Activated CD4-positive, CD25-positive, alpha-beta regulatory T cell treated with anti-CD3 and anti-CD28 coated beads, Interleukin-2, amount 50 U/mL, for 72 hours (primary cell): ENCODE data around the gene PCSK5.

ENCODE experiments used
- DNase-seq: peaks from one replicate; pipeline ENCODE4 v3.0.0; 2021

PCSK5 gene

GRCh38 chr9:76213751-76214150, 323.3 kb downstream of the PCSK5 start:
- DNase-seq, result no peak

DNA sequence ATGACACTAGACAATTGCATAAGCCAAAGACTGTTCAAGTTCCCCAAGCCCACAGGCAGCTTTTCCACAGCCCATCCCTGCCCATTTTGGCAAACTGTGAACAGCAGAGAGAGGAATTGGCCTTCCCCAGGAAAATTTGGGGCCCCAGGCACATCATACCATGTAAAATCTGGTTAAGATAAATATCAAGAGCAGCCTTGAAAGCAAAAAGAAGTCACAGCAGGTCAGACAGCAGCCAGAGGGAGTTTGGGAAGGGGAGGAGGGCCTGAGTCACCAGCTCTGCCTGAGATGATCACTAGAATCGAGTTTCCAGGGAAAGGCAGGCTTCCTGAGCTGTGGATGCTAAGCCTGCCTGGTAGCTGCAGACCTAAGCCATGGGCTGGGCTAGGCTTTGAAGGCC, 324.6 kb downstream of the PCSK5 start:
- no peak for DNase-seq

DNA sequence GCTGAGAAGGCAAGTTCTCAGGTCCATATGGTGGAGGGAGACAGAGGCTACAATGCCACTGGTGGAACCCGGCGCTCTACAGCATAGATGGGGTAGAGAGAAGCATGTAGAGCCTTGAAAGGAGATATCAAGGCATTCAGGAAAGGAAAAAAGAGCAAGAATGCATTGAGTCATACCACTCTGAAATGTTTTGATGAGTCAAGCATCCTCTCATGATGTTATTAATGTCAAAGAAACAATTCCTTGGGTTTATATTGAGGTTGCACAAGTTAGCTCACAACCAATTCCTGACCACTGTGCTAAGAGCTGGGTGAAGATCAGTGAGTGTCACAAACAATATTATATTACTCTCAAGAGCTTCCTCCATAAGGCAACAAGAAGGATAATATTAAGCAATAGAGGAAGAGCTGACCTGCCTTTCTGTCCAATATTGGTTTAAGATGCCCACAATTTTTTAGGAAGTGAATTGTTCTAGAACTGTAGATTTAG, 325.7 kb downstream of the PCSK5 start:
- no peak for DNase-seq

DNA sequence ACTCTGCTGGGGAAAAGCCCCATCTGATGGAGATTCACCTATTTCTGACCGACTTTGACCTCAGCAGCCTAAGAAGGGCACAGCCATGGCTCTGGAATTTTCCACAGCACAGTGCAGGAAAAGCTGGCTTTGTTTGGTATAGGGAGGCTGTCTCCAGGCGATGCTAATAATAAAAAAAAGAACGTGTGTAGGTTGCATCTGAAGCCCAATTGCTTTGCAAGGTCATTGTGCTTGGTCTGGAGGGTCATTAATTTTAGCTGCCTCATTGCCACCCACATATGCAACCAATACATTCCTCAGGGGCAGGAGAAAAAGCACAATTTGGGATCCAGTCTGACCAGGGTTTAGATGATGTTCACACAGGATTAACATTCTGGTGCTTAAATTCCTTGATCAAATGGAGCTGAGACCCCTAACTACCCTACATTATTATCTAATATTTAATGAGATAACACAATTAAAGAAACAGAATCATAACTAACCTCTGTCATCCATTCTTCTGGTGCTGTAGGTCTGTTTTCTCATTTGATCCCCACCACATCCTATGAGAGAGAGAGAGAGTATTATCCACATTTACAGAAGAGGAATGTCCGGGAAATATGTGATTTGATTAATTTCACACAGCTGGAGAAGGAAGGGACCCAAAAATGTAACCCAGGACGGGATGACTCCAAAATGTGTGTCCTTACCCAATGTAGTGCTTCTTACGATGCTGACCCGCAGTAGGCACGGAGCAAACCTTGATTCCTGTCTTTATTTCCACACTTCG, 327.8 kb downstream of the PCSK5 start:
- no peak for DNase-seq

DNA sequence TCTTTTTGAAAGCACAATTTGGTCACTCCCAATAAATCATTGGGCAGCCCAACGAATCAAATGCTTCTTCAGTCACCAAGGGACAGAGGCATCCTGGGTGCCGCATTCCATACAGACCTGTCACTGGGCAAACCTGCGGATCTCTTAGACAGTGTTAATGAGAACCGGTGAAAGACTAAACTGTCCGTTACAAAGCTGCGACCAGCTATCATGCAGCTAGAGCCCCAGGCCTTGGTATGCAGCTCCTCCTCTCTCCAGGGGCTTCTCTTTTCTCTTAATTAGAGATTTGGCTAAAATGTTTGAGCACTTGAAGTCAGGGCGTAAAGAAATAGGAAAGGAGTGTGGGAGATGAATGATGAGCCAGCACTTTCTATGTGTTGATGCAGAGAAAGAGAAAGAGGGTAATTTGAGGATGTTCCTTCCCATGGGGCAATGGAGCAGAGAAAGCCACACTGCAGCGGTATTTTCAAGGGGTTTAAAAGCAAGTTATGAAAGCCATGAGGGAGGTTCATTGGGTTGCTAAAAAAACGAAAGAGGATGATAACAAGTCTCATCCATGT, 328.5 kb downstream of the PCSK5 start:
- DNase-seq, result no peak

DNA sequence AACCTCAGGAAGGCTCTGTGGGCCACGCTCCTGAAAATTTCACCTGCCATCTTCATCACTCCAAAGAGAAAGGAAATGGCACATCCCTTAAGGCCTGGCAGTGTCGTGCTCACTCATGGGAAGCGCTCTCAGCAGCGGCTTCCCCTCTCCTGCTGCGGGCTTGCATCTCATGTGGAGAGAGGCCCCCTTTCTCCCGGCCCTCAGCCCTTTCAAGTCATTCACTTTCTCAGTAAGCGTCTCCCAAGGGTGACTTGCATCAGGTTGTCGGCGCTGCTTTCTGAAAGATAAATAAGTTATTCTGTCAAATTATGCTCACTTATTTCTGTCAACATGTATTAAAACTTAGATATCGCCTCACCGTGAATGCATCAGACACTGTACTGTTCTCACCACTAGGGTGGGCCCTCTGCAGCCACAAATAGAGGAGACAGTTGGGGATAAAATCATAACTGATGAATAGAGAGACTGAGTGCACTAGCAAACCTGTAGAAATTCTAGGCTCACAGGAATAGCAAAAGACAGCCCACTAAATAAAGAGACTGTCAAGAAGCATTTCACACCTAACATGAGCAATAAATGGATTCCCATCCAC, 329.2 kb downstream of the PCSK5 start:
- no peak for DNase-seq

DNA sequence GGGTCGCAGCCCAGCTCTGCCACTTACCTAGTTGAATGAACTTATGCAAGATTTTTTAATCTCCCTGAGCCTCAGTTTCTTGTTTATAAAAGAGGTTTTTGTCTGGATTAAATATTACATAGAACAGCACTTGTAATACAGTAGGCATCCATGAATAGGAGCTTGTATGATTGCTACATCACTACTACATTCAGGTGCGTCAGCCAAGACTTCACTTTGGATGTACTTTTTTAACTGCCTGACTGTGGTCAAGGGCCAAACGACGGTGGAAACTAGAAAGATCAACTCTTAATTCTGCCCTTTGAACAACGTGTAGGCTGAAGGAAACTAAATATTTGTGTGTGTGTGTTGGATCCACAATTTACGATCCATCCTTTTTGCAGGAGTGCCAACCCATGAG, 330.9 kb downstream of the PCSK5 start:
- no peak for DNase-seq

GRCh38 chr9:76223749-76224340, 333.4 kb downstream of the PCSK5 start:
- no peak for DNase-seq

- no peak for DNase-seq
Observed at GRCh38 chr9:76227156-76227555, 336.7 kb downstream of the PCSK5 start.

GRCh38 chr9:76231001-76231400, 340.5 kb downstream of the PCSK5 start:
- no peak for DNase-seq

DNA sequence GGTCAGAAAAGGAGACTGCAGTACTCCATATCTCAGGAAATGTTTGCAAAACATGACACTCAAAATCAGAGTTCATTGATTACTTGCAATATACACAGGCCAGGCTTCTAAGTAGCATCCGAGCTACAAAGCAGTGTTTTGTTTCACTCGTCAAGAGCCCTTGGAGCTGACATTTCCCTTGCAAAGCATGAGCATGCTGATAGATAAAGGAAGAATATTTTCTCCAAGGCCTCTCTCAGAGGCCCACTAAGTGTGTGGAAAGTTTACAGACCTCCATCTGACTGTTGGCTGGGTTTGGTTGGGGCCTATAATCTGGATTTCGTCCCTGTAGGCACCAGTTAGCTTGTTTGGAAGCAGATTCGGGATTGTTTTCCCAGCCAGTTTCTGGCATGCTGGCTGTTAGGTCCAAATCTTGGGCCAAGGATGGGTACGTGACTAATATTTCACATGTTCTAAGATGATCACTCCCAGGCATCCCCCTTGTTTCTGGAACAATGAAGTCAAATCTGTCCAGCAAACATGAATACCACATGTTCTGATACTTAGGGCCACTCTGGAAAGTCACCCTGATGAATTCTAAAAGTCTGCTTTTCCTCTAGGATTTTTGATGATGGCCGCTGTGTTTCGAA, 342.5 kb downstream of the PCSK5 start:
- no peak for DNase-seq

DNA sequence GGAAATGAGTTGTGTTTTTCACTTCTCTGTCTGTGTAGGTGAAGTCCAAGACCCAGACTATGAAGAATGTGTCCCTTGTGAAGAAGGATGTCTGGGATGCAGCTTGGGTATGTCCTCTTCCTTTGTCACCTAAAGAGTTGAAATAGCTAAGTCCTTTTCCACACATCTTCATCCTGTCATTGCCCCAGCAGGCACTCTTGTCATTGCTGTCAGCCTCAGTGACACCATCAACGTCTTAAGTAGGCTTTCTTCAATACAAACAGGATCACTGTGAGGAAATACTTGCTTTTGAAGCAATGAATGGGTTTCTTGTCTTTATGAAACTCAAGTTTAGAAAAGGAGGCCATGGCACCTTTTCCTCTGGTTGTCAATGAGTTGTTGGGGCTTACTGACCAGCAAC, 350.1 kb downstream of the PCSK5 start:
- DNase-seq, result no peak

- no peak for DNase-seq
Observed at GRCh38 chr9:76245518-76245917, 355.0 kb downstream of the PCSK5 start.

DNA sequence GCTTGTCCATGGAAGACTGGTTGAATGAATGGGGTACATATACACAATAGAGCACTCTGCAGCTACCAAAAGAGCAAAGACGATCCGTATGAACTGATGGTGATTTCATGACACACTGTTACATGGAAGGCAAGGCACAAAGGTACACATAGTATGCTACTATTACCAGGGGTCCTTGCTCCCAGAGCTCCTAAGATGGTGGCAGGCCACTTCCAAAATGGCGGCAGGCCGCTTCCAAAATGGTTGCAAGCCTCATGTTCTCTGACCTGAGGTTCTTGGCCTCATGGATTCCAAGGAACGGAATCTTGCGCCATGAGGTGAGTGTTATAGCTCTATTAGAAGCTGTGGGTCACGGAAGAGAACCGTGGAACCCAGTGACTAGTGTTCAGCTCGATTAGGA, 356.2 kb downstream of the PCSK5 start:
- DNase-seq, result no peak

DNA sequence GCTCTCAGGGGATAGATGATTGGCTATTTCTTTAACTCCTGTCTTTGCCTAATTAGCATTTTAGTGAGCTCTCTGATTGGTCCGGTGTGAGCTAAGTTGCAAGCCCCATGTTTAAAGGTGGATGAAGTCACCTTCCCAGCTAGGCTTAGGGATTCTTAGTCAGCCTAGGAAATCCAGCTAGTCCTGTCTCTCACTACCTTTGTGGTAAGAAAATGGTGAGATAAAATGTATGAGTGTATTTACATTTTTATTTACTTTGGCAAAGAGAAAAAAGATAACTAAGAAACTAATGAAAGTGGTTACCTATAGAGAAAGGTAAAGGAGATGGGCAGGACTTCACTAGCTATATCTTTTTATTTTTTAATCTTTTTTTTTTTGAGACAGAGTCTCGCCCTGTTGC, 357.0 kb downstream of the PCSK5 start:
- no peak for DNase-seq

- no peak for DNase-seq
Observed at GRCh38 chr9:76249309-76249708, 358.8 kb downstream of the PCSK5 start.

DNA sequence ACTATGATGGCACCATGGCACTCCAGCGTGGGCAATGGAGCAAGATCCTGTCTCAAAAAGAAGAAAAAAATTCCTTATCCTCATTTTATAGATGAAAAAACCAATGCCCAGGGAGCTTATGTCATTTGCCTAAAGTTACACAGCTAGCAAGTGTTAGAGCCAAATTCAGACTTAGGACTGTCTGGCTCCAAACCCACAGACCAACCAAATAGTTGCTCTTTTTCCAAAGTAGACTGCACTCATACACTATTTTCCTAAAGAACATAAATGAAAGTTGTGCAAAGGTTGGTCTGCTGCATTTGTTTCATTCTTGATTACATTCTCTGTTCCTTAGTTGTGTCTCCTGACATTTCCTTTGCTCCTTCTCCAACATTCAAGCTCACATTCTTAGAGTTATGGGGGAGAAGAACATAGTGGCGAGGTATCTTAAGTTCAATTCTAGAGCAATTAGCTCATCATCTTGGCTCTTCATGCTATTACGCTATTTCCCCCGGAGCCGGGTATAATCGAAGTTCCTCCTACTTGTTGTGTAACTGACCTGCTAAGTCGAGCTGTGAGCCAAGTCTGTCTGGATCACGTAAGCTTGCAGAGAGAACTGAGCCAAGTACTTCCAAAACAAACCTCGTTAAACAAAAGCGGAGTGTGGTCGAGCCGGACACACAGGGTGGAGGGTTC, 365.4 kb downstream of the PCSK5 start:
- no peak for DNase-seq

DNA sequence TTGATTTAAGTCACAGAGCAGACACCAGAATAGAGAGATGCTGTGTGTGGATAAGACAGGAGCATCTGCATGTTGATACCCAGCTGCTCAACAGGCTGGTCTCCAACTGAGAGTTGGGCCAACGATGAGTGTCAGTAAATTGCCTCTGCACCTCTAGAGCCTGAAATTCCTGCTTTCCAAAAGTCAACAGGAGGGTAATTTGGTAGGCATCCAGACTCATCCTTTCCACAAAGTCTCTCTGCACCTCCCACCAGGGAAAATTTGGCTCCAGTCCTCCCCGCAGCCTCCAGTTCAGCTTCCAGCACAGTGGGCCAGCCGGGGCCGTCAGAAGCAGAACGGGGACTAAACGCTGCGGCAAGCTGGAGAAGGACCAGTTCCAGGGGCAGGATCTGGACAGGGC, 366.8 kb downstream of the PCSK5 start:
- no peak for DNase-seq

GRCh38 chr9:76266649-76267283, 376.3 kb downstream of the PCSK5 start:
- DNase-seq, result no peak

DNA sequence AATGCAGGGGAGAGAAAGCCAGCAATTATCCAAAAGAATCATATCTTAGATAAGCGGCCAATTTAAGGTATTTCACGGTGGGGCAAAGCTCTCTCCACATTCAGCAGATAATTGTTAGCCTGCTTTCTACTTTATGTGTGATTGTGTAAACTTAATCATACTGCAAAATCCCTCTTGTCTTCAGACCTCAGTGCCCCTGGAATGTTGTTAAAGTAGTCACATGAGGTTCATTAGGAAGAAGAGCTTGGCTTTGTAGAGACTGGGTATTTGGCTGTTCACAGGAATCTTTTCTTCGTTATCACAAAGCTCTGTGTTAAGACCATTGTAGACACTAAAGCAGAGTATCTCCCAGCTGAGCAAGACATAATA, 376.8 kb downstream of the PCSK5 start:
- no peak for DNase-seq

GRCh38 chr9:76269789-76270188, 379.3 kb downstream of the PCSK5 start:
- DNase-seq, result no peak

GRCh38 chr9:76271755-76272154, 381.3 kb downstream of the PCSK5 start:
- no peak for DNase-seq

- no peak for DNase-seq
Observed at GRCh38 chr9:76289042-76289441, 398.6 kb downstream of the PCSK5 start.
